Esophagus muscularis mucosa (tissue), 4 donors: Measurements from ENCODE around the gene BTG4. TPM values are rescaled to one million over a fixed set of nuclear protein-coding genes. Genes with fewer than 3 reads are reported as not detected.
A peak's percentile ranks its signal among the peaks of the same experiment; 100 is the strongest.

Experiments used
- DNase-seq: peaks from one replicate; pipeline ENCODE4 v3.0.0-alpha.2; 2017; ENCODE audit errors: extremely low spot score
- H3K27ac ChIP-seq, 4 donors: fragments of 200-600 bp; sonication (generic); replicated peaks in 1 of 4; 1 replicate in 3 of 4; 2 replicates in 1 of 4; pipeline ENCODE4 v1.5.1; 2016 to 2019; ENCODE audit warnings: mild to moderate bottlenecking in 1 of 4
- H3K27me3 ChIP-seq, 4 donors: fragments of 200-600 bp; sonication (generic); one replicate each; pipeline versions ENCODE4 v1.5.1 to v1.6.0; 2016 to 2019
- H3K36me3 ChIP-seq, 4 donors: fragments of 200-600 bp; sonication (generic); one replicate each; pipeline ENCODE4 v1.5.1; 2016 to 2019
- H3K4me1 ChIP-seq, 4 donors: fragments of 200-600 bp; sonication (generic); one replicate each; pipeline ENCODE4 v1.5.1; 2016 to 2019
- H3K4me3 ChIP-seq, 4 donors: fragments of 200-600 bp; sonication (generic); 1 replicate in 2 of 4; 2 replicates in 2 of 4; pipeline ENCODE4 v1.5.1; 2016 to 2019; ENCODE audit warnings: mild to moderate bottlenecking in 4 of 4, moderate library complexity in 1 of 4
- H3K9me3 ChIP-seq, 4 donors: fragments of 200-600 bp; sonication (generic); 1 replicate in 3 of 4; 2 replicates in 1 of 4; pipeline ENCODE4 v1.5.1; 2016 to 2019
- EP300 ChIP-seq: sonication (generic); formaldehyde crosslinking; IDR thresholded peaks from one replicate; pipeline ENCODE4 v1.6.1; 2017; ENCODE audit warnings: antibody characterized with exemption
- POLR2A ChIP-seq: fragments of 450-650 bp; IDR thresholded peaks from one replicate; pipeline ENCODE4 v1.6.1; 2017; ENCODE audit warnings: antibody characterized with exemption, moderate library complexity, mild to moderate bottlenecking, low read depth
- POLR2AphosphoS5 ChIP-seq, 2 donors: sonication (generic); formaldehyde crosslinking; IDR thresholded peaks; one replicate each; pipeline ENCODE4 v1.6.1; 2017; ENCODE audit warnings: antibody characterized with exemption in 2 of 2
- WGBS: methylation state at CpG from one replicate; pipeline ENCODE4 v1.1.5; 2018; 5-methylcytosine and 5-hydroxymethylcytosine counted together
- intact Hi-C: fragments of 100-400 bp; cut with DNase I; formaldehyde crosslinking; loops from one replicate; pipeline ENCODE4 v1.15.1; 2023
- total RNA-seq, 4 donors: library from RNA; depleted of rRNA; stranded (reverse); fragments of >200 nt; gene quantifications; one replicate each; pipeline versions ENCODE4 v1.1.0 to v1.2.1, GENCODE V29; 2016
- TF ChIP-seq, protein P1 (sequence below), 3 experiments: fragments of 200-600 bp in 2 of 3; fragments of 450-650 bp in 1 of 3; sonication (generic) in 2 of 3; IDR thresholded peaks; one replicate each; pipeline ENCODE4 v1.5.1; 2017 to 2019; ENCODE audit warnings: antibody characterized with exemption in 3 of 3, mild to moderate bottlenecking in 2 of 3, moderate library complexity in 1 of 3

Gene BTG4
- total RNA-seq, 4 donors from 2014 or later, result not detected

DNA sequence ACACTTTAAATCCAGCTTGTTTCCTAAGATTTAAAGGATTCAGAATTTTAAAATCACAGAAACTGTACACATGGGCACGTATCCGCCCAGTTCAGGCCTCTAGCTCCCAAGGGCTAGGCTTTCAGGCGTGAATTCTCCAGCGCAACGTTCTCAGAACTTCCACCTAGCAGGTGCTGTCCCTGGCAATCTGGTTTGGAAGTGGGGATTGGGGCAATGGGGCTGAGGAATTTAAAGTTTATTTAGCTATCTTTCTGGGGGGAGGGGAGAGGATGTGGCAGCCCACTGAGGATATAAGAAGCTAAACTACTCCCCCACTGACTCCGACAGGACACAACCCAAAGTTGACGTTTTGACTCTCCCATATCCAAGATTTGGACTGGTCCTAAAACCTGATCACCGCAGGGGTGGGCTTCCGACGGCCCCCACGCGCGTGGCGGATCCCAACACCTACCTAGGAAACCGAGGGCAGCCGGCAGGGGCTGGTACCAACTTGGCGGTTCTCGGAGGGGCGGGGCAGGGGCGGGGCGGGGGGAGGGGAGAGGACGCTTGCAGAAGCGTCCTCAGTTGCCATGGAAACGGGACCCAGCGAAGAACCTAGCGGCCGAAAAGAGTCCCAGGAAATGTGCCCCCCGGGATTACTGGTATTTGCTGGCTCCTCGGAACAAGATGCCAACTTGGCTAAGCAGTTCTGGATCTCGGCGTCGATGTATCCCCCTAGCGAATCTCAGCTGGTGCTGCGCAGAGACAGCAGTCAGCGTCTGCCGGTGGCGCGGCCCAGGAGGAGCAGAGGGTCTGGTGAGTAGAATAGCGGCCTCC lies 2.2 kb upstream of the BTG4 start, which contains the start of gene HOATZ:
HOATZ (plus strand) TSS at position 563 of the 816 bp plus-strand sequence; CDS start at position 570, 7 bp downstream.
- Histone ChIP-seq H3K36me3 (no peaks in the 10 kb centered on the region), H3K4me3 (peak within 1 kb of the TSS in 2 of 4 donors; percentile 1 to 10), H3K27ac (no peak within 1 kb of the TSS), H3K9me3 (no peaks in the 10 kb centered on the region), H3K27me3 (peaks cover 5 to 55% (median 32%) of the 10 kb centered on the region in 4 donors), H3K4me1 (peaks cover 12 to 20% (median 13%) of the 10 kb centered on the region in 4 donors)
- 47% methylated on average over 12 of the region's 39 CpGs for WGBS
- no peak for TF ChIP-seq POLR2A
- TF ChIP-seq, protein P1, sequence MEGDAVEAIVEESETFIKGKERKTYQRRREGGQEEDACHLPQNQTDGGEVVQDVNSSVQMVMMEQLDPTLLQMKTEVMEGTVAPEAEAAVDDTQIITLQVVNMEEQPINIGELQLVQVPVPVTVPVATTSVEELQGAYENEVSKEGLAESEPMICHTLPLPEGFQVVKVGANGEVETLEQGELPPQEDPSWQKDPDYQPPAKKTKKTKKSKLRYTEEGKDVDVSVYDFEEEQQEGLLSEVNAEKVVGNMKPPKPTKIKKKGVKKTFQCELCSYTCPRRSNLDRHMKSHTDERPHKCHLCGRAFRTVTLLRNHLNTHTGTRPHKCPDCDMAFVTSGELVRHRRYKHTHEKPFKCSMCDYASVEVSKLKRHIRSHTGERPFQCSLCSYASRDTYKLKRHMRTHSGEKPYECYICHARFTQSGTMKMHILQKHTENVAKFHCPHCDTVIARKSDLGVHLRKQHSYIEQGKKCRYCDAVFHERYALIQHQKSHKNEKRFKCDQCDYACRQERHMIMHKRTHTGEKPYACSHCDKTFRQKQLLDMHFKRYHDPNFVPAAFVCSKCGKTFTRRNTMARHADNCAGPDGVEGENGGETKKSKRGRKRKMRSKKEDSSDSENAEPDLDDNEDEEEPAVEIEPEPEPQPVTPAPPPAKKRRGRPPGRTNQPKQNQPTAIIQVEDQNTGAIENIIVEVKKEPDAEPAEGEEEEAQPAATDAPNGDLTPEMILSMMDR (IDR thresholded peaks at IDR 0.05), result no peak
- TF ChIP-seq POLR2AphosphoS5 (IDR thresholded peaks at IDR 0.05), result no peak
- no peak for TF ChIP-seq EP300
- no peak for DNase-seq
- intact Hi-C loops, result no loop called here

DNA sequence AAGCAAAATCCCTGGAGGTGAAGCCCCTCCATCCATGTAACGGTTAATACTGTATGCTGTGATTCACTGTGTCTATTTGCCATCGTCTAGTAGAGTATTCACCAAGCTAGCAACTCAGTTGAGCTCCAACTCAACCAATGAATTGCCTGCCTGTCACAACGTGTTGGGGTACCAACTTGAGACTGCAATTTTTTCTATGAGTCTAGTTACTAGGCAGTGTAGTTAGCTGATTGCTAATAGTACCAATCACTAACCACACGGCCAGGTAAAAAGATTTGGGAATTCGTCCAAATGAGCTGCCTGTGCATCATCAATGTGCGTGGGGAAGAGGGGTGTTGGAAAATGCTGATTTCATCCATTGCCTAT lies 1.0 kb upstream of the BTG4 start:
- Histone ChIP-seq H3K36me3 (no peaks in the 10 kb centered on the region), H3K27ac (no peak overlapping the region), H3K4me1 (peaks cover 12 to 20% (median 13%) of the 10 kb centered on the region in 4 donors), H3K27me3 (peaks cover 5 to 58% (median 32%) of the 10 kb centered on the region in 4 donors), H3K9me3 (no peaks in the 10 kb centered on the region), H3K4me3 (peak overlapping the region; percentile 48 to 61 (median 50))
- 48% methylated on average over 5 of the region's 6 CpGs for WGBS
- TF ChIP-seq, protein P1 (IDR thresholded peaks at IDR 0.05), result no peak
- TF ChIP-seq POLR2AphosphoS5 (IDR thresholded peaks at IDR 0.05) (no peak), EP300 (no peak), POLR2A (no peak)
- intact Hi-C loops, result no loop called here
- no peak for DNase-seq

DNA sequence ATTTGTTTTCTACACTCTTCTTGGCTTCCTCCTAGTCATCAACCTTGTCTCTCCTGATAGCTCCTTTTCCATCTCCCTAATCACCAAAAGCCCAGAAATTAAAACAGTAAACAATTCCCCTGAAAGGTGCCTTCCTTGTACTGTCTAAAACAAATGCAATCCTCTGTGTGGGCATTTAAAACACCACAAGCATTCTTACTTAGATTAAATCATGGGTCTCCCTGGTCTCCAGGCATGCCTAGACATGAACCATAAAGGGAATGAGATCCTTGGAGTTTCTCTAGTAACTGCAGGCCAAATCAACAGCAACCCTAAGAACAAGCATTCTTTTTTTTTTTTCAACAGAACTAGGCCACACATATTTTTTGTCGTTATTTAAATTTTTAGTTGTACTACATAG lies 1.9 kb downstream of the BTG4 start:
- peaks cover 5 to 58% (median 32%) of the 10 kb centered on the region in 4 donors for H3K27me3 ChIP-seq
- no peak overlapping the region for H3K27ac ChIP-seq
- H3K36me3 ChIP-seq, result no peaks in the 10 kb centered on the region
- no peaks in the 10 kb centered on the region for H3K9me3 ChIP-seq
- intact Hi-C loops, result no loop called here
- WGBS, result 100% methylated on average over 1 of the region's 1 CpG
- H3K4me1 ChIP-seq, result peaks cover 12 to 20% (median 13%) of the 10 kb centered on the region in 4 donors
- no peak overlapping the region for H3K4me3 ChIP-seq
- TF ChIP-seq EP300, result no peak
- TF ChIP-seq, protein P1 (IDR thresholded peaks at IDR 0.05), result no peak
- no peak for TF ChIP-seq POLR2A
- no peak for TF ChIP-seq POLR2AphosphoS5 (IDR thresholded peaks at IDR 0.05)
- no peak for DNase-seq

DNA sequence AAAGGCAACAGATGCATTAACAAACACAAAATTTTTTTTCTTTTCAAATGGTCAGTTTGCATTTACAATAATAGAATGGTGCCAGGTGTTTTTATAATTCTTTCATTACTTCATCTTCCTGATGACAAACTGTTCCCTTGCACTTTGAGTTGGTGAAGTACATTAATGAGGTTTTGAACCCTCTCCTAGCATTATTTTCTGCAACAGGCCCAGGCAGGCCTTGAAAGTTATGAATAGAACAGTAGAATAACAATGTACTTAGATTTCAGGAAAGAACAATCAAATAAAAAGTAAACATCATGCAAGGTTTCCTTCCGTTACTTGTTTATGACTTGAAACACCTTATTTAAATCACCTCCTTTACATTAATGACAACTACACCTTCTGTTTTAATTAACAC lies 9.6 kb downstream of the BTG4 start:
- H3K9me3 ChIP-seq, result no peaks in the 10 kb centered on the region
- H3K27me3 ChIP-seq, result no peaks in the 10 kb centered on the region
- H3K4me3 ChIP-seq, result no peak overlapping the region
- no peaks in the 10 kb centered on the region for H3K4me1 ChIP-seq
- TF ChIP-seq POLR2AphosphoS5 (IDR thresholded peaks at IDR 0.05), result no peak
- TF ChIP-seq, protein P1 (IDR thresholded peaks at IDR 0.05), result no peak
- TF ChIP-seq EP300, result no peak
- TF ChIP-seq POLR2A, result no peak
- H3K36me3 ChIP-seq, result no peaks in the 10 kb centered on the region
- intact Hi-C loops, result no loop called here
- DNase-seq, result no peak
- WGBS, result 93% methylated on average over 1 of the region's 1 CpG
- no peak overlapping the region for H3K27ac ChIP-seq
